Measurements from ENCODE around the gene GRIK4. TPM values are rescaled to one million over a fixed set of nuclear protein-coding genes. Genes with fewer than 3 reads are reported as not detected.

The GRIK4 gene
- total and polyA plus RNA-seq, 2 donors (not counting 1 experiment from before 2014, with no cell fraction given) = 0.12 to 0.27 TPM

- Histone ChIP-seq H3K9ac (ENCODE audit: low read length) (no peak overlapping the region), H3K27me3 (replicated peaks in 1 of 4; ENCODE audit: control extremely low read depth in 1 of 4, control insufficient read depth in 3 of 4, insufficient read depth in 4 of 4, low read length in 3 of 4) (peaks cover 0 to 18% (median 3%) of the 10 kb centered on the region in 4 experiments), H2AFZ (ENCODE audit: insufficient read depth, low read depth, low read length, poor library complexity, severe bottlenecking) (no peak overlapping the region), H4K20me1 (ENCODE audit: control insufficient read depth, insufficient read depth, low read length, poor library complexity, severe bottlenecking) (no peaks in the 10 kb centered on the region), H3K79me2 (ENCODE audit: control insufficient read depth, insufficient read depth, low read length) (no peaks in the 10 kb centered on the region), H3K4me1 (ENCODE audit: control insufficient read depth in 2 of 2, insufficient read depth in 2 of 2, low read length in 2 of 2) (peaks cover 0 to 1% of the 10 kb centered on the region in 2 donors), H3K27ac (ENCODE audit: low read length in 2 of 2) (no peak overlapping the region), H3K4me3 (ENCODE audit: control extremely low read depth in 1 of 5, extremely low read depth in 1 of 5, insufficient read depth in 1 of 5, low read depth in 2 of 5, low read length in 4 of 5) (no peak overlapping the region), H3K9me3 (ENCODE audit: control extremely low read depth in 1 of 3, control insufficient read depth in 2 of 3, insufficient read depth in 1 of 3, low read length in 2 of 3) (no peaks in the 10 kb centered on the region), H3K4me2 (replicated peaks; ENCODE audit: low read depth, low read length, poor library complexity, severe bottlenecking) (no peak overlapping the region), H3K36me3 (replicated peaks in 1 of 2; ENCODE audit: control extremely low read depth in 1 of 2, control insufficient read depth in 1 of 2, extremely low read depth in 1 of 2, insufficient read depth in 2 of 2, low read length in 1 of 2) (no peaks in the 10 kb centered on the region)
- no peak for ATAC-seq (ENCODE audit: low read depth)
- CTCF ChIA-PET = no interaction called here
- POLR2A ChIA-PET = no interaction called here
- TF ChIP-seq EZH2 (IDR thresholded peaks at IDR 0.05; ENCODE audit: borderline replicate concordance, insufficient read depth, low read depth, low read length, poor library complexity, severe bottlenecking) = no peak
- no peak for TF ChIP-seq CTCF (IDR thresholded peaks at IDR 0.05)
- no peak overlapping the region for H3K27ac Mint-ChIP-seq
- intact Hi-C loops (cut with micrococcal nuclease) = no loop called here
- H3K9me3 Mint-ChIP-seq (ENCODE audit: insufficient read depth) = no peaks in the 10 kb centered on the region
- WGBS (ENCODE audit: insufficient coverage) = 91% methylated on average over 7 of the region's 7 CpGs
- peaks cover under 1% of the 10 kb centered on the region for H3K4me1 Mint-ChIP-seq
- no peak overlapping the region for H3K4me3 Mint-ChIP-seq
- no peak for DNase-seq
- peaks cover 49% of the 10 kb centered on the region for H3K27me3 Mint-ChIP-seq
Measured at GRCh38 chr11:120517801-120518291, 6.3 kb downstream of the GRIK4 start.

- ChIA-PET POLR2A (no interaction called here), CTCF (no interaction called here)
- Mint-ChIP-seq H3K9me3 (ENCODE audit: insufficient read depth) (no peaks in the 10 kb centered on the region), H3K4me1 (peaks cover 4% of the 10 kb centered on the region), H3K27me3 (peaks cover 47% of the 10 kb centered on the region), H3K4me3 (no peak overlapping the region), H3K27ac (no peak overlapping the region)
- ATAC-seq (ENCODE audit: low read depth) = no peak
- intact Hi-C loops (cut with micrococcal nuclease) = no loop called here
- Histone ChIP-seq H3K4me1 (ENCODE audit: control insufficient read depth in 2 of 2, insufficient read depth in 2 of 2, low read length in 2 of 2) (peaks cover 0 to 6% of the 10 kb centered on the region in 2 donors), H3K27me3 (replicated peaks in 1 of 4; ENCODE audit: control extremely low read depth in 1 of 4, control insufficient read depth in 3 of 4, insufficient read depth in 4 of 4, low read length in 3 of 4) (peaks cover 0 to 13% (median under 1%) of the 10 kb centered on the region in 4 experiments), H3K27ac (ENCODE audit: low read length in 2 of 2) (no peak overlapping the region), H3K4me3 (ENCODE audit: control extremely low read depth in 1 of 5, extremely low read depth in 1 of 5, insufficient read depth in 1 of 5, low read depth in 2 of 5, low read length in 4 of 5) (no peak overlapping the region), H3K79me2 (ENCODE audit: control insufficient read depth, insufficient read depth, low read length) (no peaks in the 10 kb centered on the region), H3K9me3 (ENCODE audit: control extremely low read depth in 1 of 3, control insufficient read depth in 2 of 3, insufficient read depth in 1 of 3, low read length in 2 of 3) (no peaks in the 10 kb centered on the region), H4K20me1 (ENCODE audit: control insufficient read depth, insufficient read depth, low read length, poor library complexity, severe bottlenecking) (no peaks in the 10 kb centered on the region), H2AFZ (ENCODE audit: insufficient read depth, low read depth, low read length, poor library complexity, severe bottlenecking) (no peak overlapping the region), H3K9ac (ENCODE audit: low read length) (no peak overlapping the region), H3K36me3 (replicated peaks in 1 of 2; ENCODE audit: control extremely low read depth in 1 of 2, control insufficient read depth in 1 of 2, extremely low read depth in 1 of 2, insufficient read depth in 2 of 2, low read length in 1 of 2) (no peaks in the 10 kb centered on the region), H3K4me2 (replicated peaks; ENCODE audit: low read depth, low read length, poor library complexity, severe bottlenecking) (no peak overlapping the region)
- TF ChIP-seq CTCF (IDR thresholded peaks at IDR 0.05) = no peak
- TF ChIP-seq EZH2 (IDR thresholded peaks at IDR 0.05; ENCODE audit: borderline replicate concordance, insufficient read depth, low read depth, low read length, poor library complexity, severe bottlenecking) = no peak
- DNase-seq = no peak
- 96% methylated on average over 4 of the region's 7 CpGs for WGBS (ENCODE audit: insufficient coverage)
Measured at GRCh38 chr11:120518356-120518755, 6.8 kb downstream of the GRIK4 start.
